HepG2 (cell line): Measurements from ENCODE around the gene VPS26A. TPM values are rescaled to one million over a fixed set of nuclear protein-coding genes. Genes with fewer than 3 reads are reported as not detected.

ENCODE experiments used
- ARNTL ChIP-seq: sonication (generic); formaldehyde crosslinking; IDR thresholded peaks from 2 replicates; pipeline ENCODE4 v1.4.0; 2020; ENCODE audit warnings: mild to moderate bottlenecking, missing genetic modification reagents
- DNMT1 ChIP-seq: sonication (generic); formaldehyde crosslinking; IDR thresholded peaks from 2 replicates; pipeline ENCODE4 v1.5.1; 2020; ENCODE audit warnings: mild to moderate bottlenecking, missing genetic modification reagents
- FOXA1 ChIP-seq, 2 experiments: fragments of 450-650 bp in 1 of 2; sonication (generic) in 1 of 2; formaldehyde crosslinking in 1 of 2; IDR thresholded peaks; 2 replicates each; pipeline versions ENCODE4 v1.4.0 to v1.6.1; 2016 to 2020; ENCODE audit warnings: missing genetic modification reagents in 1 of 2
- FOXC1 ChIP-seq: sonication (generic); formaldehyde crosslinking; IDR thresholded peaks from 2 replicates; pipeline ENCODE4 v1.8.0; 2022; ENCODE audit warnings: mild to moderate bottlenecking, missing genetic modification reagents, borderline replicate concordance
- MIER3 ChIP-seq: IDR thresholded peaks from 2 replicates; pipeline ENCODE4 v1.6.1; 2016; ENCODE audit warnings: missing compliant biosample characterization, borderline replicate concordance
- MXI1 ChIP-seq: IDR thresholded peaks from 3 replicates; pipeline ENCODE4 v1.6.1; 2012; ENCODE audit warnings: low read depth, low read length, inconsistent platforms, borderline replicate concordance
- NBN ChIP-seq: fragments of 450-650 bp; conservative IDR thresholded peaks from 2 replicates; pipeline ENCODE4 v1.6.1; 2017
- PHF8 ChIP-seq: sonication (generic); formaldehyde crosslinking; IDR thresholded peaks from 2 replicates; pipeline ENCODE4 v1.5.0; 2020; ENCODE audit warnings: missing genetic modification reagents
- SMYD3 ChIP-seq: sonication (generic); formaldehyde crosslinking; IDR thresholded peaks from 2 replicates; pipeline ENCODE4 v1.8.1; 2023; ENCODE audit warnings: mild to moderate bottlenecking, missing genetic modification reagents
- STAT6 ChIP-seq: sonication (generic); formaldehyde crosslinking; IDR thresholded peaks from 2 replicates; pipeline ENCODE4 v1.4.0; 2020; ENCODE audit warnings: missing genetic modification reagents, mild to moderate bottlenecking, borderline replicate concordance
- TCF12 ChIP-seq, 2 experiments: fragments of 450-650 bp in 1 of 2; sonication (generic) in 1 of 2; formaldehyde crosslinking in 1 of 2; IDR thresholded peaks; 2 replicates each; pipeline versions ENCODE4 v1.6.1 to v1.8.0; 2017 to 2022; ENCODE audit warnings: antibody characterized with exemption in 1 of 2, mild to moderate bottlenecking in 1 of 2, missing genetic modification reagents in 1 of 2, moderate library complexity in 1 of 2
- ZBTB40 ChIP-seq, 2 experiments: fragments of 450-650 bp in 1 of 2; sonication (generic) in 1 of 2; formaldehyde crosslinking in 1 of 2; IDR thresholded peaks; 2 replicates each; pipeline versions ENCODE4 v1.6.1 to v1.8.0; 2016 to 2022; ENCODE audit warnings: antibody characterized with exemption in 1 of 2, mild to moderate bottlenecking in 1 of 2, missing genetic modification reagents in 1 of 2
- ZFP37 ChIP-seq: sonication (generic); formaldehyde crosslinking; IDR thresholded peaks from 2 replicates; pipeline ENCODE4 v1.4.0; 2020; ENCODE audit warnings: missing genetic modification reagents, borderline replicate concordance
- ZNF12 ChIP-seq: sonication (generic); formaldehyde crosslinking; IDR thresholded peaks from 2 replicates; pipeline ENCODE4 v1.5.0; 2020; ENCODE audit warnings: missing genetic modification reagents
- ZNF639 ChIP-seq: conservative IDR thresholded peaks from 2 replicates; pipeline ENCODE4 v1.6.1; 2018; ENCODE audit warnings: missing genetic modification reagents
- polyA plus RNA-seq, 8 experiments: library from polyadenylated mRNA; depleted of rRNA in 3 of 8; stranded (reverse) in 7 of 8; unstranded in 1 of 8; fragments of >200 nt; fragmentation: Illumina TruSeq in 4 of 8; extraction: Trizol in 4 of 8; gene quantifications; 2 replicates each; pipeline versions ENCODE4 v1.2.1 to v1.2.3, GENCODE V29; 2011 to 2016; ENCODE audit warnings: low read depth in 4 of 8, missing spikeins in 1 of 8, mixed read lengths in 1 of 8; ENCODE audit not compliant: insufficient read depth in 1 of 8
- total RNA-seq, 5 experiments: library from RNA; depleted of rRNA; stranded (reverse); fragments of >200 nt; fragmentation: Illumina TruSeq; extraction: Trizol; gene quantifications; 2 replicates each; pipeline ENCODE4 v1.2.3, GENCODE V29; 2016; ENCODE audit warnings: low read depth in 1 of 5

The VPS26A gene
- total and polyA plus RNA-seq, 2 of the 13 experiments (the other 11 are each of a cell fraction or from before 2014, with no cell fraction given): 12.9 to 32.6 TPM

GRCh38 chr10:69123747-69124562, at the start of gene VPS26A (continued):
- no peak for TF ChIP-seq ZBTB40 (IDR thresholded peaks at IDR 0.05)
- TF ChIP-seq ZBTB40 (CRISPR knock-in tag; IDR thresholded peaks at IDR 0.05): no peak; the same call in 1 of the 2 replicates
- no peak for TF ChIP-seq NBN
- no peak for TF ChIP-seq MIER3 (CRISPR knock-in tag)
- TF ChIP-seq PHF8: peak; percentile 87
- no peak for TF ChIP-seq FOXA1 (IDR thresholded peaks at IDR 0.05)
- no peak for TF ChIP-seq FOXA1 (CRISPR knock-in tag; IDR thresholded peaks at IDR 0.05)
- TF ChIP-seq ZNF639 (CRISPR knock-in tag): no peak
- no peak for TF ChIP-seq SMYD3 (CRISPR knock-in tag)
- no peak for TF ChIP-seq DNMT1 (CRISPR knock-in tag)
- peak; percentile 29; the same call in 1 of the 2 replicates for TF ChIP-seq ZFP37 (CRISPR knock-in tag)
- TF ChIP-seq TCF12 (IDR thresholded peaks at IDR 0.05): no peak
- TF ChIP-seq TCF12 (CRISPR knock-in tag; IDR thresholded peaks at IDR 0.05): 0 out of 2 replicates have a peak, but pooled peaks have one; percentile 39
- peak; percentile 99 for TF ChIP-seq ARNTL
- TF ChIP-seq STAT6 (CRISPR knock-in tag): no peak
- no peak for TF ChIP-seq FOXC1 (CRISPR knock-in tag)
- TF ChIP-seq ZNF12 (CRISPR knock-in tag): peak; percentile 19; the same call in 1 of the 2 replicates
- 0 out of 3 replicates have a peak, but pooled peaks have one; percentile 39 for TF ChIP-seq MXI1
